ENCODE results near the gene CPEB2. TPM values are rescaled to one million over a fixed set of nuclear protein-coding genes. Genes with fewer than 3 reads are reported as not detected.

The CPEB2 gene
- polyA plus RNA-seq, 3 donors = 17.0 to 20.6 (median 17.9) TPM

- no peak for DNase-seq (ENCODE audit: low read depth in 3 of 3, low spot score in 2 of 3)
Observed at GRCh38 chr4:15109600-15109999, 107.3 kb downstream of the CPEB2 start.

GRCh38 chr4:15110120-15110571, 107.9 kb downstream of the CPEB2 start:
- no peak for DNase-seq (ENCODE audit: low read depth in 3 of 3, low spot score in 2 of 3)

GRCh38 chr4:15116509-15117079, 114.3 kb downstream of the CPEB2 start:
- DNase-seq (ENCODE audit: low read depth in 3 of 3, low spot score in 2 of 3) = no peak

GRCh38 chr4:15117270-15117946, 115.1 kb downstream of the CPEB2 start:
- DNase-seq (ENCODE audit: low read depth in 3 of 3, low spot score in 2 of 3) = no peak

DNA sequence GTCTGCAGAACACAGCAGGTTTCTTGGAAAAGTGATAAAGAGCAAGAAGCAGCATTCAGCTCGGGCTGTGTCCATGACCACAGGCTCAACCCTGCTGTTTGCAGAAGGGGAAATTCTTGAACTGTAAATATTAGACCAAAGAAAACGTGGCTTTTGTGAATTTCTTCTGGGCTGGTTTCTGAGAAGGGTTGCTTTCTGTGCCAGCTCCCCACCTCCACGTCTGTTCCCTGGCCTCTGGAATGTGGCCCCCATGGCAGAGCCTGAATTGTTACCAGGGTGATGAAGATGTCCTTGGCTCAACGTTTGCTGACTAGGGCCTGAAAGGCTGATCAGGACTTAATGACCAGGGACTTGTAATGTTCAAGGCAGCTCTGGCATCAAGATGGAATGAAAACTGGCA, 116.0 kb downstream of the CPEB2 start:
- DNase-seq (ENCODE audit: low read depth in 3 of 3, low spot score in 2 of 3) = no peak

All from right renal cortex interstitium (tissue), 3 donors.